OCI-LY7 (cell line): ENCODE measurements around the gene RINT1. TPM values are rescaled to one million over a fixed set of nuclear protein-coding genes. Genes with fewer than 3 reads are reported as not detected.
A peak's percentile ranks its signal among the peaks of the same experiment; 100 is the strongest.

ENCODE experiments used
- BruUV-seq: library from RNA; stranded (reverse); fragments of 400-500 nt; replicated peaks from 2 replicates; lab custom pipeline; 2021; lab: Mats Ljungman, UMichigan
- CTCF ChIA-PET: fragments of 300-600 bp; sonication (Branson Sonifier 250); formaldehyde crosslinking; loops from one replicate; lab custom pipeline; 2022; ENCODE audit warnings: antibody characterized with exemption; ENCODE audit not compliant: unreplicated experiment; lab: Charles Lee
- POLR2A ChIA-PET: fragments of 300-600 bp; sonication (Branson Sonifier 250); formaldehyde crosslinking; loops from one replicate; lab custom pipeline; 2022; ENCODE audit warnings: antibody characterized with exemption; lab: Charles Lee
- DNase-seq: peaks from one replicate; pipeline ENCODE4 v3.0.0-alpha.2; 2015; ENCODE audit warnings: low spot score
- H2AFZ ChIP-seq: fragments of 200-600 bp; sonication (generic), shearing (Covaris generic); 2 replicates; pipeline ENCODE4 v1.6.1; 2014; ENCODE audit warnings: mild to moderate bottlenecking, antibody characterized with exemption, low read length, moderate library complexity
- H3K27ac ChIP-seq: fragments of 200-600 bp; sonication (generic); 2 replicates; pipeline ENCODE4 v1.5.1; 2014; ENCODE audit warnings: mixed run types, low read depth, mild to moderate bottlenecking, moderate library complexity, low read length, inconsistent platforms; ENCODE audit not compliant: poor library complexity, severe bottlenecking
- H3K36me3 ChIP-seq: fragments of 200-600 bp; sonication (generic); 2 replicates; pipeline ENCODE4 v1.6.1; 2014; ENCODE audit warnings: mild to moderate bottlenecking, antibody characterized with exemption, low read length, moderate library complexity, mixed read lengths; ENCODE audit not compliant: insufficient read depth
- H3K4me1 ChIP-seq: fragments of 200-600 bp; sonication (generic); 2 replicates; pipeline ENCODE4 v1.5.1; 2014; ENCODE audit warnings: mild to moderate bottlenecking, low read length; ENCODE audit not compliant: insufficient read depth, poor library complexity, severe bottlenecking
- H3K4me2 ChIP-seq: fragments of 200-600 bp; sonication (generic); 2 replicates; pipeline ENCODE4 v1.6.1; 2014; ENCODE audit warnings: mild to moderate bottlenecking, low read length
- H3K4me3 ChIP-seq: fragments of 200-600 bp; sonication (generic); 2 replicates; pipeline ENCODE4 v1.5.1; 2014; ENCODE audit warnings: mild to moderate bottlenecking, low read depth, low read length; ENCODE audit not compliant: poor library complexity, severe bottlenecking
- H3K79me2 ChIP-seq: fragments of 200-600 bp; sonication (generic); 2 replicates; pipeline ENCODE4 v1.6.1; 2016; ENCODE audit warnings: low read depth, mild to moderate bottlenecking, low read length, moderate library complexity, mixed read lengths; ENCODE audit not compliant: insufficient read depth
- H3K9me2 ChIP-seq: fragments of 200-600 bp; sonication (generic); 2 replicates; pipeline ENCODE4 v1.6.1; 2016; ENCODE audit warnings: mild to moderate bottlenecking, low read length, mixed read lengths; ENCODE audit not compliant: insufficient read depth
- H3K9me3 ChIP-seq: fragments of 200-600 bp; sonication (generic); 2 replicates; pipeline ENCODE4 v1.6.1; 2014; ENCODE audit warnings: mild to moderate bottlenecking, mixed run types, low read length, mixed read lengths
- H4K20me1 ChIP-seq: fragments of 200-600 bp; sonication (generic); 2 replicates; pipeline ENCODE4 v1.6.1; 2014; ENCODE audit warnings: mild to moderate bottlenecking, antibody characterized with exemption, low read length, moderate library complexity, mixed read lengths; ENCODE audit not compliant: insufficient read depth
- EZH2phosphoT487 ChIP-seq: fragments of 200-600 bp; sonication (generic); IDR thresholded peaks from 2 replicates; pipeline ENCODE4 v1.6.1; 2018; ENCODE audit warnings: low read depth, borderline replicate concordance, mild to moderate bottlenecking, mixed run types, antibody characterized with exemption, low read length, moderate library complexity, mixed read lengths
- intact Hi-C: fragments of 100-400 bp; cut with micrococcal nuclease; formaldehyde crosslinking; loops from one replicate; pipeline ENCODE4 v1.10.0; 2022; ENCODE audit not compliant: unreplicated experiment
- total RNA-seq, 2 experiments: library from RNA; depleted of rRNA in 1 of 2; stranded (reverse); fragments of >200 nt in 1 of 2; shearing (Covaris generic) in 1 of 2; gene quantifications; 2 replicates each; pipeline ENCODE4 v1.2.3, GENCODE V29; 2014 to 2022
- TF ChIP-seq, protein P1 (sequence below): fragments of 200-600 bp; sonication (generic); conservative IDR thresholded peaks from 2 replicates; pipeline ENCODE4 v1.5.1; 2014; ENCODE audit warnings: mild to moderate bottlenecking, antibody characterized with exemption, low read length, moderate library complexity, mixed read lengths

RINT1 gene
- total RNA-seq, 2 experiments from 2014 or later = 11.2 to 27.8 TPM

DNA sequence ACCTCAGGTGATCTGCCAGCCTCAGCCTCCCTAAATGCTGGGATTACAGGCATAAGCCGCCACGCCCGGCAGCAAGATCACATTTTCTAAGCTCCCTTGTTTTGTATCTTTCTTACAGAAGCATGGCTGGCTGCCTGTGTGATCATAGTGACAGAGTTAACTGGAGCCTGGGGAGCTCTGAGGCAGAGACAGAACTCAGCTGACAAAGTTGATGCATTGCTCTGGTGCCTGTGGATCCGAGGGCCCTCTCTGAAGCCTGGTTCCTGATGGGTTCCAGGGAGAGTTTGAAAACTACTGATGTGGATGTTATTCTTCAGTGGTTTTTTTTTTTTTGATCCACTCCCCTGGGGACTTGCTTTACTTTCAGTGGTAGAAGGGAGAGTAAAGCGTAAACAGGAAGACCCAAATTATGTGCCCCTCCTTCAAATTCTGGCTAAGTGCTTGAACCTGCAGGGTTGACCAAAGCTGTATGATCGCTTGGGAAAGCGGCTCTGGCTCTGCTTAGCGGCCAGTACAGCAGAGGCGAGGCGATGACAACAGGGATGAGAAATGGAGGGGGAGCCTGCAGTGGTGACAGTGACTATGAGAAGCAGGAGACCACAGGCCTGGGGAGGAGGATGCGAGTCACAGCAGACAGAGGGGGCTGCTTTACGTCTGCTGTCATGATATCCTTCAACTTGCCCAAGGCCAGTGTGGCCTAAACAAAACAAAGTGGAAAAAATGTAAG is 56.1 kb downstream of the RINT1 start:
- TF ChIP-seq, protein P1, sequence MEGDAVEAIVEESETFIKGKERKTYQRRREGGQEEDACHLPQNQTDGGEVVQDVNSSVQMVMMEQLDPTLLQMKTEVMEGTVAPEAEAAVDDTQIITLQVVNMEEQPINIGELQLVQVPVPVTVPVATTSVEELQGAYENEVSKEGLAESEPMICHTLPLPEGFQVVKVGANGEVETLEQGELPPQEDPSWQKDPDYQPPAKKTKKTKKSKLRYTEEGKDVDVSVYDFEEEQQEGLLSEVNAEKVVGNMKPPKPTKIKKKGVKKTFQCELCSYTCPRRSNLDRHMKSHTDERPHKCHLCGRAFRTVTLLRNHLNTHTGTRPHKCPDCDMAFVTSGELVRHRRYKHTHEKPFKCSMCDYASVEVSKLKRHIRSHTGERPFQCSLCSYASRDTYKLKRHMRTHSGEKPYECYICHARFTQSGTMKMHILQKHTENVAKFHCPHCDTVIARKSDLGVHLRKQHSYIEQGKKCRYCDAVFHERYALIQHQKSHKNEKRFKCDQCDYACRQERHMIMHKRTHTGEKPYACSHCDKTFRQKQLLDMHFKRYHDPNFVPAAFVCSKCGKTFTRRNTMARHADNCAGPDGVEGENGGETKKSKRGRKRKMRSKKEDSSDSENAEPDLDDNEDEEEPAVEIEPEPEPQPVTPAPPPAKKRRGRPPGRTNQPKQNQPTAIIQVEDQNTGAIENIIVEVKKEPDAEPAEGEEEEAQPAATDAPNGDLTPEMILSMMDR = no peak
- TF ChIP-seq EZH2phosphoT487 = no peak
- POLR2A ChIA-PET = interaction anchor here (0.7 kb wide), 2 partner anchors 834 to 1624 kb away, joined by 3 read pairs; no protein-coding TSS in a partner anchor
- CTCF ChIA-PET = no interaction called here
- H3K4me3 ChIP-seq = no peak overlapping the region
- H2AFZ ChIP-seq = no peak overlapping the region
- H3K4me2 ChIP-seq = no peak overlapping the region
- DNase-seq = peak; percentile 9
- H4K20me1 ChIP-seq = no peaks in the 10 kb centered on the region
- peaks cover 14% of the 10 kb centered on the region; the same call in 1 of the 2 replicates for H3K9me3 ChIP-seq
- BruUV-seq = no TSS peak
- no peak overlapping the region for H3K27ac ChIP-seq
- H3K4me1 ChIP-seq = peaks cover 6% of the 10 kb centered on the region
- intact Hi-C loops = loop anchor here (2.0 to 10.0 kb wide), 4 partner anchors 193 to 665 kb away; no protein-coding TSS in a partner anchor
- H3K9me2 ChIP-seq = no peaks in the 10 kb centered on the region
- no peaks in the 10 kb centered on the region for H3K79me2 ChIP-seq
- H3K36me3 ChIP-seq = no peaks in the 10 kb centered on the region

DNA sequence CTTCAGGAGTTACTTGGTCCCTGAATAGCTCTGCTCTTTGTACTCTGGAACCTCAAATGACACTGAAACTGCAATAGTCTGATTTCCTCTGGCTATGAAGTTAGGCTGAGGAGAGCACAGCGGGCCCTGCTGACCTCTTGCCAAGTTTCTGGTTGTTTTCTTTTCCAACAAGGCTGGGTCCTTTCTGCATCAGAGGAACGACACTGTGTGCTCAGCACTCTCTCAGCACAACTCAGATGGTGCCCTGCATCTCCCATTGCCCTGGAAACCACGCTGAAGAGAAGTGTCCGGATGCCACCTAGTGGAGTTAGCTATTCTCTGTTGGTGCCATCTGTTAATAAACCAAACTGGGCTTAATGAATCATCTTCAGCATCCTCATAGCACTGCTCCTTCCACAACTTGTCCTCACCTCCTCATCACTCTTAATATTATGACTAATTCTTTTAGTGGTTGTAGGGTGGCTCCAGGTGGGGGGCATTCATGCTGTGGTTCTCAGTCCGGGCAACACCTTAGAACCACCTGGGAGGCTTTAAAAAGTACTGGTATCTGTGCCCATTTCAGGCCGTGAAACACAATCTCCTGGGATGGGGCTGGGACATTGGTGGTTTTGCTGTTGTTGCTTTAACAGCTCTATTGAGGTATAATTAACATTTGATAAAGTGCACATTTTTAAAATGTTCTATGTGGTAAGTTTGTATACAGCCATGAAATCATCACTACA is 57.5 kb downstream of the RINT1 start:
- Histone ChIP-seq H3K9me2 (no peaks in the 10 kb centered on the region), H3K4me1 (peaks cover 6% of the 10 kb centered on the region), H3K4me2 (no peak overlapping the region), H3K36me3 (no peaks in the 10 kb centered on the region), H3K79me2 (no peaks in the 10 kb centered on the region), H4K20me1 (no peaks in the 10 kb centered on the region), H3K27ac (no peak overlapping the region), H2AFZ (no peak overlapping the region), H3K4me3 (no peak overlapping the region), H3K9me3 (peaks cover 8% of the 10 kb centered on the region; the same call in 1 of the 2 replicates)
- DNase-seq = peak; percentile 78
- intact Hi-C loops = loop anchor here (2.0 to 10.0 kb wide), 4 partner anchors 195 to 667 kb away; no protein-coding TSS in a partner anchor
- BruUV-seq = no TSS peak
- TF ChIP-seq EZH2phosphoT487 = no peak
- TF ChIP-seq, protein P1 = peak; percentile 90
- POLR2A ChIA-PET = interaction anchor here (1.2 to 1.8 kb wide), 2 partner anchors 8 to 576 kb away, joined by 3 to 4 read pairs; no protein-coding TSS in a partner anchor
- CTCF ChIA-PET = interaction anchor here (1.0 kb wide), 1 partner anchor 191 kb away, joined by 3 read pairs; no protein-coding TSS in a partner anchor
